ENCODE data around the gene NGEF. TPM values are rescaled to one million over a fixed set of nuclear protein-coding genes. Genes with fewer than 3 reads are reported as not detected.

The NGEF gene
- total and polyA plus RNA-seq, 9 of the 15 experiments (the other 6 are each of a cell fraction or from before 2014, with no cell fraction given) = 0.07 to 0.17 (median 0.09) TPM; not detected in 6

DNA sequence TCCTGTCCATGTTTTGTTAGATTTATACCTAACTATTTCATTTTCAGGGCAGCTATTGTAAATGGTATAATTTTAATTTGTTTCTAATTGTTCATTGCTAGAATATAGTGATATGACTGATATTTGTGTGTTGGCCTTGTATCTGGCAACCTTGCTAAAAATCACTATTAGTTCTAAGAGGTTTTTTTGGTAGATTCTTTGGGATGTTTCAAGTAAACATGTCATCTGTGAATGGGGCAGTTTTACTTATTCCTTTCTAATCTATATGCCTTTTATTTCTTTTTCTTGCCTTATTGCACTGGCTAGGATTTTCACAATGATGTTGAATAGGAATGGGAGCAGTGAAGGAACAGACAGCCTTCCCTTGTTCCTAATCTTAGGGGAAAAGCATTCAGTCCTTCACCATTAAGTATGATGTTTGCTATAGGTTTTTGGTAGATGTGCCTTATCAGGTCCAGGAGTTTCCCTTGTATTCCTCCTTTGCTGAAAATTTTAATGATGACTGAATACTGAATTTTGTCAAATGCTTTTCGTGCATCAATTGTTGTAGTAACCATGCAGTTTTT, 101.3 kb downstream of the NGEF start:
- no peak overlapping the region; a peak in 1 of 4 replicates for H3K9ac ChIP-seq (ENCODE audit: insufficient read depth in 1 of 2, low read depth in 2 of 2, low read length in 2 of 2)
- H3K4me2 ChIP-seq (ENCODE audit: insufficient read depth, low read length) = no peak overlapping the region
- 0% methylated on average over 1 of the region's 1 CpG for WGBS (ENCODE audit: insufficient coverage, low coverage, missing lambda C conversion rate)
- no peaks in the 10 kb centered on the region for H3K9me1 ChIP-seq (ENCODE audit: control insufficient read depth, insufficient read depth, low read length)
- 0 out of 2 replicates have a peak, but pooled peaks cover 2% of the 10 kb centered on the region for H3K9me3 ChIP-seq (replicated peaks; ENCODE audit: control insufficient read depth, insufficient read depth, low read depth, low read length)
- POLR2A ChIA-PET = no interaction called here
- H3K79me2 ChIP-seq (ENCODE audit: control insufficient read depth, insufficient read depth, low read length) = no peaks in the 10 kb centered on the region
- in situ Hi-C loops (cut with MboI) = loop anchor here (10.0 kb wide), 1 partner anchor 787 kb away; no protein-coding TSS in a partner anchor
- no peak overlapping the region for H3K27ac ChIP-seq (ENCODE audit: extremely low read depth, low read depth, low read length)
- no TSS peak for BruUV-seq (replicated peaks)
- CTCF ChIA-PET (ENCODE audit: low intra/inter-chr PET ratio) = no interaction called here
- DNase-seq (ENCODE audit: extremely low read depth in 1 of 4, low spot score in 3 of 4) = no peak
- intact Hi-C loops (cut with micrococcal nuclease) = no loop called here
- FAIRE-seq = no peak
- H3K27me3 ChIP-seq (ENCODE audit: control insufficient read depth in 2 of 2, insufficient read depth in 2 of 2, low read length in 2 of 2) = peaks cover 3 to 4% of the 10 kb centered on the region in 2 experiments; a peak in 4 of 5 replicates
- H3K4me3 ChIP-seq = no peak overlapping the region
- H2AFZ ChIP-seq (ENCODE audit: low read depth, low read length) = no peak overlapping the region
- no peak for ATAC-seq
- H3K36me3 ChIP-seq (ENCODE audit: control insufficient read depth, insufficient read depth, low read length) = no peaks in the 10 kb centered on the region
- H4K20me1 ChIP-seq (replicated peaks; ENCODE audit: control insufficient read depth, insufficient read depth, low read length) = no peaks in the 10 kb centered on the region
- peak; percentile 56 for TF ChIP-seq ZNF507 (tag; conservative IDR thresholded peaks at IDR 0.05)
- TF ChIP-seq, protein P1, sequence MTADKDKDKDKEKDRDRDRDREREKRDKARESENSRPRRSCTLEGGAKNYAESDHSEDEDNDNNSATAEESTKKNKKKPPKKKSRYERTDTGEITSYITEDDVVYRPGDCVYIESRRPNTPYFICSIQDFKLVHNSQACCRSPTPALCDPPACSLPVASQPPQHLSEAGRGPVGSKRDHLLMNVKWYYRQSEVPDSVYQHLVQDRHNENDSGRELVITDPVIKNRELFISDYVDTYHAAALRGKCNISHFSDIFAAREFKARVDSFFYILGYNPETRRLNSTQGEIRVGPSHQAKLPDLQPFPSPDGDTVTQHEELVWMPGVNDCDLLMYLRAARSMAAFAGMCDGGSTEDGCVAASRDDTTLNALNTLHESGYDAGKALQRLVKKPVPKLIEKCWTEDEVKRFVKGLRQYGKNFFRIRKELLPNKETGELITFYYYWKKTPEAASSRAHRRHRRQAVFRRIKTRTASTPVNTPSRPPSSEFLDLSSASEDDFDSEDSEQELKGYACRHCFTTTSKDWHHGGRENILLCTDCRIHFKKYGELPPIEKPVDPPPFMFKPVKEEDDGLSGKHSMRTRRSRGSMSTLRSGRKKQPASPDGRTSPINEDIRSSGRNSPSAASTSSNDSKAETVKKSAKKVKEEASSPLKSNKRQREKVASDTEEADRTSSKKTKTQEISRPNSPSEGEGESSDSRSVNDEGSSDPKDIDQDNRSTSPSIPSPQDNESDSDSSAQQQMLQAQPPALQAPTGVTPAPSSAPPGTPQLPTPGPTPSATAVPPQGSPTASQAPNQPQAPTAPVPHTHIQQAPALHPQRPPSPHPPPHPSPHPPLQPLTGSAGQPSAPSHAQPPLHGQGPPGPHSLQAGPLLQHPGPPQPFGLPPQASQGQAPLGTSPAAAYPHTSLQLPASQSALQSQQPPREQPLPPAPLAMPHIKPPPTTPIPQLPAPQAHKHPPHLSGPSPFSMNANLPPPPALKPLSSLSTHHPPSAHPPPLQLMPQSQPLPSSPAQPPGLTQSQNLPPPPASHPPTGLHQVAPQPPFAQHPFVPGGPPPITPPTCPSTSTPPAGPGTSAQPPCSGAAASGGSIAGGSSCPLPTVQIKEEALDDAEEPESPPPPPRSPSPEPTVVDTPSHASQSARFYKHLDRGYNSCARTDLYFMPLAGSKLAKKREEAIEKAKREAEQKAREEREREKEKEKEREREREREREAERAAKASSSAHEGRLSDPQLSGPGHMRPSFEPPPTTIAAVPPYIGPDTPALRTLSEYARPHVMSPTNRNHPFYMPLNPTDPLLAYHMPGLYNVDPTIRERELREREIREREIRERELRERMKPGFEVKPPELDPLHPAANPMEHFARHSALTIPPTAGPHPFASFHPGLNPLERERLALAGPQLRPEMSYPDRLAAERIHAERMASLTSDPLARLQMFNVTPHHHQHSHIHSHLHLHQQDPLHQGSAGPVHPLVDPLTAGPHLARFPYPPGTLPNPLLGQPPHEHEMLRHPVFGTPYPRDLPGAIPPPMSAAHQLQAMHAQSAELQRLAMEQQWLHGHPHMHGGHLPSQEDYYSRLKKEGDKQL (CRISPR knock-in tag; IDR thresholded peaks at IDR 0.05; ENCODE audit: borderline replicate concordance) = no peak
- H3K4me1 ChIP-seq (replicated peaks in 1 of 2; ENCODE audit: control insufficient read depth in 2 of 2, insufficient read depth in 2 of 2, low read length in 2 of 2) = no peaks in the 10 kb centered on the region

All from K562 (cell line).